Erythroblast (primary cell): ENCODE results near the gene CACNA1C.

ENCODE experiments used
- DNase-seq, 2 experiments: peaks; one replicate each; lab custom pipeline; 2025; lab: John Stamatoyannopoulos, UW
- GATA1 ChIP-seq: IDR thresholded peaks from 2 replicates; pipeline ENCODE4 v1.6.1; 2011; ENCODE audit warnings: low read depth, mild to moderate bottlenecking, control low read depth, low read length, moderate library complexity
- POLR2A ChIP-seq: IDR thresholded peaks from 2 replicates; pipeline ENCODE4 v1.6.1; 2011; ENCODE audit warnings: mild to moderate bottlenecking, low read length

CACNA1C gene

DNA sequence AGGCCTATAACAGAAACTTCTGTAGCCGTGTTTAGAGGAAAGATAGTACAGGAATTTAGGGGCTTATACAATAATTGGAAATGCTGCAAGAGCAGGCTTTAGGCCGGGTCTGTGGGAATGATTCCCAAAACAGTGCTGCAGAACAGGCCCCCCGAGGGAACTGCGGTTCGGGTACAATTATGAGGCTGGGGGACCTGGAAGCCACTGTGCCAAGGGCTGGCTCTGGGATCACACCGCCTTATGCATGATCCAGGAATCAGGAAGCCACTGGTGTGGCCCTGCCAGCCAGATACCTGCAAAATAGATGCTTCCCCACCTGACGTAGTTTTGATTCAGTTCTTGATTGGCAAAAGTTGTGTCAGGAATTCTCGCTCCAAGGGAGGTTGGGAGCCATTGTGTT is 55.4 kb downstream of the CACNA1C start:
- TF ChIP-seq GATA1 = no peak
- no peak for TF ChIP-seq POLR2A
- no peak for DNase-seq

DNA sequence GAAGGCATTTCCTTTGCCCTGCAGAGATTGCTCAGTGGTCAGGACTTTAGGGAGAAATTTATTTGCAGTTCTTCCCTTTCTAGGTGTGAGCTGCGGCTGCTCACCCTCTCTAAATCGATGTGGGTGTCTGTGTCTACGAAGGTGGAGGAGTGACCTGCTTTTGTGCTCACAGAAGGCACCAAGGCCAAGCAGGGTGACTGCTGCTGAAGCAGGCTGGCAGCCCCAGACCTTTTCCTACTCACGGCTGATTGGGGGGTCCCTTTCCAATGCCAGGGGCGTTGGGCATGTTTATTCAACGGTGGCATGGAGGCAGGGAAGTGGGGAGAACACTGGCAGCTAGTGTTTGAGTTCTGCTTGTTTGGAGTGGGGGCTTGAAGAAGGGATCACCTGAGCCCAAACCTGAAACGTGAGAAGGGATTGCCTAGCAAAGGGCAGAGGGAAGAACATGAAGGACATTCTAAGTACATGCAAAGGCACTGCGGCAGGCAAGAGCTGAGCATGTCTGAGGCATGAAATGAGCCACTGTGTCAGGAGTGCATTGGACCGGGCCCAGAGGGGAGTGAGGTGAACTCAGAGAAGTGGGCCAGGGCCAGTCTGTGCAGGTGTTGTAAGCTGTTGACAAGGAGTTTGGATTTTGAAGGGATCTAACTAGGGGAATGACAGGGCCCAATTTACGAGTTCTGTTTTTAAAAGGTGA is 56.3 kb downstream of the CACNA1C start:
- TF ChIP-seq GATA1 = no peak
- TF ChIP-seq POLR2A = no peak
- no peak for DNase-seq

DNA sequence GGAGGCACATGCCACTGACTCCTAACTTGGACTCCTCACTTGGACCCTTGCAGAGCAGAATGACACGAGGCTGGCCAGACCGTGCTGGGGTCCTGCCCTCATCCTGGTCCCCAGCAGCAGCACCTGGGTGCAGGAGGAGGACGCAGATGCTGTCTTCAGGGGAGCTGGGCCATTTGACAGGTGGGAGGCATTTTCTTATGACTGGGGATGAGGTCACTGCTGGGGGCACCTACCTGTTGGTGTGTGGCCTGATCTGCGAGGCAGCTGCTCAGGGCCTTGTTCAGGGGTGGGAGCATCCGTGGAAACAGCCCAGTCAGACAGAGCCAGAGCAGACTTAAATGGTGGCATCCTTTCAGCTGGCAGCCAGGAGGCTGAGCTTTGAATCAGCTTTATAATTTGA is 57.3 kb downstream of the CACNA1C start:
- no peak for DNase-seq
- TF ChIP-seq GATA1 (no peak), POLR2A (no peak)

DNA sequence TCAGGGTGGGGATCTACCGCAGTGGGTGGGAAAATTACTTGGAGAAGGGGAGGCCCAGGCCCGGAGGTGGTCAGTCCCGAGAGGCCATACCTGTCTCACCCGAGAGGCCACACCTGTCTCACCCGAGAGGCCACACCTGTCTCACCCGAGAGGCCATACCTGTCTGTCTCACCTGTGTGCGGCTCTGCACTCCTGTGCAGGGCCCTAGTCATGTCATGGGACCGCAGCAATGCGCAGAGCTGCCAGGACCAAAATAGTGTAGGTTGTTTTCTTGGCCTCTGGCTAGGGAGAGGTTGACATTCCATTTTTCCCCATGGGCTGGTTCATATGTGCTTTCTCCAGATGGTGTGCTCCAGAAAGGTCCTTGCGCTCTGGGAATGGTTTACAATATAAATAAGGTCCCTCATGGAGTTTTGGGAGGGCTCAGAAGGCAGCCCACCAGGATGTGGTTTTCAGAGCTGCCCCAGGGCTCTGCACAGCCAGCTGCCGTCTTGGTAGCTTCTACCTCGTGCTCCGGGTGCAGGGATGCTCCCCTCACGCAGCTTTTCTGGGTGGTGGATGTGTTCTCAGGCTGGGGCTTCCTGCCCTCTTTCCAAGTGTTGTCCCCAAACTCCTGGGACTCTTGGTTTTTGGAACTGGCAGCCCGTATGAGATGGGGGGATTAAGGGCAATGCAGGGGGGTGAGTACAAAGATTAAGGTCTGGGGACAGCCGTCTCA is 58.2 kb downstream of the CACNA1C start:
- DNase-seq = no peak
- TF ChIP-seq POLR2A (no peak), GATA1 (no peak)

DNA sequence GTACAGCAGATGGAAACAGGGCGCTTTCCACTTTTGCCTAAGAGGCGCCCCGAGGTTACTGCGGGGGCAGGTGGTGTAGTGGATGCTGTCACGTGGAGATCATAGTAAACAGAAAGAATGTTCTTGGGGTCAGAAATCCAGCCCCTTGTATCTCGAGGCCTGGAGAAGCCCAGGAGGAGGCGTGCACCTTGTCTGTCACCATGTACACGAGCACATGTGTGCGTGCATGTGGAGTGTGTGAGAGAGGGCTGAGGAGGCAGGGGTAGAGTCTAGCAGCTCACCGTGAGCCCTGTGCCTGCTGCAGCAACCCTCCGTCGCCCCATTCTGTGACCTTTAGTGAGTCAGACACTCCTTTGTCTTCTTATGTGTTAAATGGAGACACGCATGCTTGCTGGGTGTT is 59.0 kb downstream of the CACNA1C start:
- DNase-seq = no peak
- TF ChIP-seq POLR2A = no peak
- TF ChIP-seq GATA1 = no peak

- no peak for DNase-seq
- no peak for TF ChIP-seq POLR2A
- TF ChIP-seq GATA1 = no peak
These were observed 59.6 kb downstream of the CACNA1C start for GRCh38 chr12:2112401-2112800.

DNA sequence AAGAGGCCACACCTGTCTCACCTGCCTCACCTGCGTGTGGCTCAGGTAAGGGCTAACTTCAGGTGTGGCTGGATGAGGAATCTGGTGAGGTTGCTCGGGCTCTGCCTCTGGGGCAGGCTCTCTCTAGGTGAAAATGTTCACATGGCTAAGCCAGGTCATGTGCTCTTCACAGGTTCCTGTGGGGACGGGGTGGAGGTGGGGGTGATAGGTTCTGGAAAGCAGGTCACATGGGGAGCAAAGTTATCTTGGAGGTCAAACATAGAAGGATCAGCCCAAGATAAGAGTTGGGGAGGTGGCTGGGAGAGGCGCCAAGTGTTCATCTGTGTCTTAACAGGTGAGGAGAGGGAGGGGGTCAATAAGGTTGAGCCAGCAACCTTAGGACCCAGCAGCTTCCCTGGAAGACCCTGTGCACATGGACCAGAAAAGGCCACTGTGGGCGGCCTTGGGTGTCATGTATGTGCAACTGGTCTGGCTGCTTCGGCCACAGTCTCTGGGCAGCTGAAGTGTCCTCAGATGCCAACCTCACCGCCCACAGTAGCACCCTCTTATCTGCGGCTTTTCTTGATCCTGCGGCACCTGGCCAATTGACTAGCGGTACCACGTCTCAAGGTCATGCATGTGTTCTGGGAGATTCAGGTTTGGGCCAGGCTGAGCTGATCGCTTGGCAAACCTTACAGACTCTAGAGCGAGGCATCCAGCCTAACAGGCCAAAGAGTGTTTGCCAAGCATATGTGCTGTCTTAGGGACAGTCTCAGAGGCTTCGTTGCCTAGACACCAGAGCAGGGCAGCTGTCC is 60.5 kb downstream of the CACNA1C start:
- TF ChIP-seq GATA1 (no peak), POLR2A (no peak)
- no peak for DNase-seq

GRCh38 chr12:2114071-2114470 is 61.3 kb downstream of the CACNA1C start:
- TF ChIP-seq GATA1 = no peak
- TF ChIP-seq POLR2A = no peak
- DNase-seq = no peak

- DNase-seq = no peak
- TF ChIP-seq POLR2A (no peak), GATA1 (no peak)
These were observed 62.5 kb downstream of the CACNA1C start for GRCh38 chr12:2115101-2115845.

- TF ChIP-seq GATA1 (no peak), POLR2A (no peak)
- no peak for DNase-seq
These were observed 64.8 kb downstream of the CACNA1C start for GRCh38 chr12:2117541-2117940.

GRCh38 chr12:2118061-2118460 is 65.3 kb downstream of the CACNA1C start:
- TF ChIP-seq GATA1 (no peak), POLR2A (no peak)
- no peak for DNase-seq

DNA sequence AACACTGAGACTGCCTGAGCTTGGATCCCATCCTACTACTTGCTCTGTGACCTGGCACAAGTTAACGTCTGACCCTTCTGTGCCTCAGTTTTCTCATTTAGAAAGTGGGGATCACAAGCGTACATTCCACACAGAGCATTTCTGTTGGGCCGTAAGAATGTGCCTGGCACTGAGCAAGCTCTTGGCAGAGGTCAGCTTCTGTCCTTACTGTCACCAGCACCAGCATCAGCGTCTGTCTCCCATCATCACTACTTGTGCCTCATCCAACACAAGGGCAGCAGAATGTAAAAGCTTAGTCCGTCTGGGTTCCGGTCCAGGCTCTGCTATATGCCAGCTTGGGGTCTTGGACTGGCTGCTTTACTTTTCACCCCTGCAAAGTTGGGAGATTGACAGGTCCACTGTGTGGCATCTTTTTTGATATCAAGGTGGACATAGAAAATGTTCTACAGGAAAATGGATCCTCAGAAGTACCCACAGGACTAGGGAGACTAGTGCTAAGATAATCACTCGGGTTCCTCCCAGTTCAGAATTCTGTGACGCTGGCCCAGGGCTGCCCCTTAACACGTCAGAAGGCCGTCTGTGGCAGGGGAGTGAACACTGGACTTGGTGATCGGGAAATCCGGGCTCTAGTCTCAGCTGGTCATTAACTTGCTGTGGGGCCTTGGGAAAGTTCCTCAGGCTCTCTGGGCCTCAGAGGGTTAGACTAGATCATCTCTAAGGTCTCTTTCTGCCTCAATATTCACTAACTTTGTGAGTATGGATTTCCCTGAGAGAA is 65.9 kb downstream of the CACNA1C start:
- TF ChIP-seq GATA1 = no peak
- TF ChIP-seq POLR2A = no peak
- DNase-seq = no peak

GRCh38 chr12:2119266-2119665 is 66.5 kb downstream of the CACNA1C start:
- no peak for DNase-seq
- no peak for TF ChIP-seq GATA1
- TF ChIP-seq POLR2A = no peak
